HG02610 (cell line): ENCODE measurements around the gene GAL.
"Not testable (repeated sequence)": the region's sequence is repeated elsewhere in the genome, so short reads cannot be mapped to it uniquely, and the experiment has no call there.

ENCODE experiments used
- ATAC-seq: cut with Tn5 transposase; IDR thresholded peaks from one replicate; pipeline ENCODE4 v1.9.1; 2021; ENCODE audit warnings: mild to moderate bottlenecking, moderate library complexity; ENCODE audit not compliant: unreplicated experiment

The GAL gene

GRCh38 chr11:68684385-68685356 is at the start of gene GAL:
Gene GAL (plus strand): TSS chr11:68684544. CDS start chr11:68684924, 380 bp downstream.
- no peak for ATAC-seq

- ATAC-seq, result not testable (repeated sequence)
These were observed 49.7 kb upstream of the GAL start for GRCh38 chr11:68634606-68635005.

DNA sequence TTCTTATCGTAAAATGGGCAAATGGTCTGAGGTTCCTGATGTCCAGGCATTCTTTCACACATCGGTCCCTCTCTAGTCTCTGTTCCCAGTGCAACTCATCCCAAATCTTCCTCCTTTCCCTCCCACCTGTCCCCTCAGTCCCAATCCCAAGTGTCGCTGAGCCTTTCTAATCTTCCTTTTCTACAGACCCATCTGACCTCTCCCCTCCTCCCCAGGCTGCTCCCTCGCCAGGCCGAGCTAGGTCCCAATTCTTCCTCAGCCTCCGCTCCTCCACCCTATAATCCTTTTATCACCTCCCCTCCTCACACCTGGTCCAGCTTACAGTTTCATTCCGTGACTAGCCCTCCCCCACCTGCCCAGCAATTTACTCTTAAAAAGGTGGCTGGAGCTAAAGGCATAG is 49.2 kb upstream of the GAL start:
- not testable (repeated sequence) for ATAC-seq

- ATAC-seq, result not testable (repeated sequence)
These were observed 48.5 kb upstream of the GAL start for GRCh38 chr11:68635883-68636282.

DNA sequence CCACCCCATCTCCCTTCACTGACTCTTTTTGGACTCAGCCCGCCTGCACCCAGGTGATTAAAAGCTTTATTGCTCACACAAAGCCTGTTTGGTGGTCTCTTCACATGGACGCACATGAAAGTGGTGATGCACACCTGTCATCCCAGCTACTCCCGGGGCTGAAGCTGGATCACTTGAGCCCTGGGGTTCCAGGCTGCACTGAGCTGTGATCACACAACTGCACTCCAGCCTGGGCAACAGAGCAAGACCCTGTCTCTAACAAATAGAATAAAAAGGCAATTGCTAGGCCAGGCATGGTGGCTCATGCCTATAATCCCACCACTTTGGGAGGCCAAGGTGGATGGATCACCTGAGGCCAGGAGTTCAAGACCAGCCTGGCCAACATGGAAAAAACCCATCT is 45.0 kb upstream of the GAL start:
- ATAC-seq, result not testable (repeated sequence)

DNA sequence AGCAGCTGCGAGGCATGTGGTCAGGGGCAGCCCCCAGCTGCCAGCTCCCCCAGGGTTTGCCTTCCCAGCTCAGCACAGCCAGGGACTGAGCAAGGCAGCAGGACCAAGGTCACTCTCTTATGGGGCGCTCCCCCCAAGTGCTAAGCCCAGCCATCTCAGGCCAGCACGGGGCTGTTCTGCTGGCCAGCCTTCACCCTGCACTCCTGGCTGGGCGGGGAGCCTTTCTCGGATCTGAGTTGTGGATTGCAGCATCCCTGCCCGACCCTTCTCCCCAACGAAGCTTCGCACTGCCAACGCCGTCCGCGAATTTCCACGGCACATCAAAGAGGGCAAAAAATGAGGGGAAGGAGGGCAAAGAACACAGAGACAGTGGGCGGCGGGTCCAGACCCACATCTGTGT is 42.5 kb upstream of the GAL start:
- ATAC-seq, result no peak

DNA sequence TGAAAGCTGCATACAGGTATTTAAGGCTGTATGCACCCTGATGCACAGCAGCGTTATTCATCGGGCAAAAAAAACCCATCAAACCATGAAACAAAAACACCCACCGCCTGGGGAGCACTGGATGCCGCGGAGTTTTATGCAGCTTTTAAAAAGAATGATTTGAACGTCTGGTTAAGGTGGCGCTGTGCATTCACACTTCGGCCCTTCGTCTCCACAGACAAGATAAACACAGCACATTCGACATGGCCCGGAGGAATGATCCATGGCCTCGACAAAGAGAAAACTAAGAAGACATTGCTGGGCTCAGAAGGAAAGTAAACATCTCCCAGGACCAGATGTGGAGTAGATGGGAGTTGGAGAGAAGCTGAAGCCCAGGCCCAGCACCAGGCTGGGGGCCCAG is 40.8 kb upstream of the GAL start:
- ATAC-seq, result no peak

DNA sequence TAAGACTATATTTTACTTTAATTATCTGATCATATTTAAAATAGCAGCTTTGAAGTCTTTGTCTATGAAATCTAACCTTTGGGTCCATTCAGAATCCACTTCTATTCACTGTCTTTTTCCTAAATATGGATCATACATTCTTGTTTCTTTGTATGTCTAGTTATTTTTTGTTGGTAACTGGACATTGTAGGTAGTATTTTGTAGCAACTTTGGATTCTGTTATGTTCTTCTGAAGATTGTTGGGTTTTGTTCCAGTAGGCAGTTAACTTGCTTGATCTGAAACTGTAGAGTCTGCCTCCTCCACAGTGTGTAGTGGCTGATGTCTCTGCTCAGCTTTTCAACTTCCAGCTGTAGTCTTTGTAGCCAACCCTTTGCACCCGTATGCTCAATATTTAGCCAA is 37.5 kb upstream of the GAL start:
- no peak for ATAC-seq

GRCh38 chr11:68649851-68650555 is 34.3 kb upstream of the GAL start:
- no peak for ATAC-seq

DNA sequence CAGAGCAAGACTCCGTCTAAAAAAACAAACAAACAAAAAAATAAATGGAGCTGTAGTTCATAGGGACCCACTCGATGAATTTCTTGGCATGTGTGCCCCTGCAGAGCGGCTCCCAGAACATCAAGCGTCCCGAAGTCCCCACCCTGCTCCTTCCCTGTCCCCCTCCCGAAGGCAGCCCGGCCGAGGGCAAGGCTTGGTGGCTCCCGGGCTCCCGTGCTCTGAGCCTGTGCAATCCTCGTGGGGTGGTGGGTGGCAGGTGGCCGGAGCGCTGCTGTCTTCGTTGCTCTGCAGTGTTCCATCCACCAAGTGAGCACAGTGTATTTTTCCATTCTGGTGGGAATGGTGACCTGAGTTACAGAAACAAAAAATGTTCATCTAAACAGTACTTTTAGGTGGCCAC is 33.5 kb upstream of the GAL start:
- ATAC-seq, result no peak

- no peak for ATAC-seq
These were observed 32.9 kb upstream of the GAL start for GRCh38 chr11:68651208-68651984.

DNA sequence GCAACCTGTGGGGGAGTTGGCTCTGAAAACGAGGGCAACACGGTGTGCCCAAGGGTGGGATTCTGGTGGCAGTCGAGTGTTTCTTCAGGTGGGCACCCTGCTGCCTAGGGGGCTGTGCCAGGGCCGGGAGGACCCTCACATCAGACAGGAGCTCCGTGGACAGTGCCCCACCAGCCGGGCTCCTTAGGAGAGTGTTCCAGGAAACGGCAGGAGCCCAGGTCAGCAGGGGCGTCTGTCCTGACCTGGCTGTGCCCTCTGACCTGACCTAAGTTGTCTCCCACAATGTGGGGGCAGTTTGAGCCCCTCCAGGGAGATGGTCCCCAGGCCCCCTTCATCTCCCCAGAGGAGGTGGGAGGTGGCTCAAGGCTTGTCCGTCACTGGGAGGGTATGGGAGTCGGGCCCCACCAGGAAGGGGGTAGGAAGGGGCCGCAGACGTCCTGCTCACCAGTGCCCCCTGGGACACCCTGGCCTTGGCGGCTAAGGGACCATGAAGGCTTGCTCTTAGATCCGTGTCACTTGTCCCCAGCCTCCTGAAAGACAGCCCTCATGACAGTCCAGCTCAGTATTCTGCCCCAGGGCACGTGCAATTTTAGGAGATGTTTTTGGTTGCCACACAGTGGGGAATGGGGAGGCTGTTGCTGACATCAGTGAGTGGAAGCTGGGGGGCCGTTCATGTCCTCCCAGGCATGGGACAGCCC is 32.2 kb upstream of the GAL start:
- ATAC-seq, result no peak

GRCh38 chr11:68652683-68653156 is 31.6 kb upstream of the GAL start:
- ATAC-seq, result no peak

GRCh38 chr11:68653486-68654430 is 30.6 kb upstream of the GAL start:
- no peak for ATAC-seq

GRCh38 chr11:68654978-68655377 is 29.4 kb upstream of the GAL start:
- ATAC-seq, result no peak

- no peak for ATAC-seq
These were observed 28.9 kb upstream of the GAL start for GRCh38 chr11:68655406-68655805.

GRCh38 chr11:68655806-68656205 is 28.5 kb upstream of the GAL start:
- ATAC-seq, result no peak

DNA sequence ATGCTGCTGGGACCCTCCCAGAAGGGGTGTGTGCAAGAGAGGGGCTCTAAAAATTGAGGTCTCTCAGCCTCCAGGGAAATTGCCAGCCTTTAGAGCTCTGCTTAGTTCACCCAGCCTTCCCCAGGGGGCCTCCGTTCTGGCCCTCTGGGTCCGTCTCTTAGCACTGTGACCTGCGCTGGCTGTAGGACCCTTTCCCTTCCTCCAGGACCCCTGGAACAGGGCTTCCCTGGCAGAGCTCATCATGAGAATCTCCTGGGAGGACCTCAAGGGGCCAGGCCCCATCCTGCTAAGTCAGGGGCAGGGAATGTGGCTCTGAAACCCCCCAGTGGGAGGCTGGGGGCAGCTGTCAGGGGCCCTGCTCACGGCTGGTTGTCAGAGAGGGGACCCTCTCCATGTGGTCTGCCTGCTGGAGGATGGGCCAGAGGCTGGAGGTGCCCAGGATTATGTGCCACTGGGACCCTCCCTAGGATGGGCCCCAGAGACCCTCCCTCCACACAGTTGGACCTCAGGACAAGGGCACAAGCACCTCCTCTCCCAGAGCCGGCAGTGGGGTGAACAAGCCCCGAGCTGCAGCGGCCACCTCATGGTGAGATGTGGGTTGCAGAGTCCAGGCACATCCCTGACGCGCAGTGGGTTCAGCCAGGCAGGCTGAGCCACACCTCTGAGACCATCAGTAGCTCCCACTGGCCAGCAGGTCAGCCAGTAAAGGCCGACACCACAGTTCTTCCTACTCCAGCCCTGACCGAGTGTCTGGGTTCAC is 27.1 kb upstream of the GAL start:
- no peak for ATAC-seq

DNA sequence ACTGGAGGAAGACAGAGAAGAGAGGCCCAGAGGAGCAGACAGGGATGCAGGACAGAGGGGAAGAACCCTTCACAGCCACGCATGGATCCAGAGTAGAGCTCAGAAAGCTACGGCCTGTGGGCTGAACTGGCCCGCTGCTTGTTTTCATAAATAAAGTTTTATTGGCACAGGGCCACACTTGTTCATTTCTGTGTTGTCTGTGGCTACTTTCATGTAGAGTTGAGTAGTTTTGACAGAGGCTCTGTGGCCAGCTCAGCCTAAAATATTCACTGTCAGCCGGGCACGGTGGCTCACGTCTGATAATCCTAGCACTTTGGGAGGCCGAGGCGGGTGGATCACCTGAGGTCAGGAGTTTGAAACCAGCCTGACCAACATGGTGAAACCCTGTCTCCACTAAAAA is 26.2 kb upstream of the GAL start:
- no peak for ATAC-seq
